IPS DF 6.9 (cell line): Measurements from ENCODE around the gene ZNF598.

Experiments used
- DNase-seq: peaks from one replicate; pipeline ENCODE4 v3.0.0-alpha.2; 2013; ENCODE audit warnings: low read depth, low spot score
- H3K27ac ChIP-seq: one replicate; pipeline ENCODE4 v1.5.1; 2013; ENCODE audit warnings: low read length, control low read depth
- H3K27me3 ChIP-seq: 2 replicates; pipeline ENCODE4 v1.6.1; 2013; ENCODE audit warnings: mild to moderate bottlenecking, low read length; ENCODE audit not compliant: control insufficient read depth, insufficient read depth
- H3K36me3 ChIP-seq: 2 replicates; pipeline ENCODE4 v1.6.1; 2013; ENCODE audit warnings: low read length; ENCODE audit not compliant: control insufficient read depth, insufficient read depth
- H3K4me1 ChIP-seq: 2 replicates; pipeline ENCODE4 v1.6.1; 2013; ENCODE audit warnings: low read length; ENCODE audit not compliant: control insufficient read depth, insufficient read depth
- H3K4me3 ChIP-seq: 2 replicates; pipeline ENCODE4 v1.5.1; 2013; ENCODE audit warnings: mild to moderate bottlenecking, low read length
- H3K9me3 ChIP-seq: 2 replicates; pipeline ENCODE4 v1.6.1; 2013; ENCODE audit warnings: low read length, inconsistent platforms; ENCODE audit not compliant: control insufficient read depth, insufficient read depth
- WGBS: extraction: QIAGEN DNeasy Blood & Tissue Kit; methylation state at CpG from one replicate; pipeline ENCODE4 v1.1.7; 2013; ENCODE audit warnings: mixed read lengths, missing lambda C conversion rate; ENCODE audit not compliant: insufficient read length, insufficient coverage; 5-methylcytosine and 5-hydroxymethylcytosine counted together

The ZNF598 gene

DNA sequence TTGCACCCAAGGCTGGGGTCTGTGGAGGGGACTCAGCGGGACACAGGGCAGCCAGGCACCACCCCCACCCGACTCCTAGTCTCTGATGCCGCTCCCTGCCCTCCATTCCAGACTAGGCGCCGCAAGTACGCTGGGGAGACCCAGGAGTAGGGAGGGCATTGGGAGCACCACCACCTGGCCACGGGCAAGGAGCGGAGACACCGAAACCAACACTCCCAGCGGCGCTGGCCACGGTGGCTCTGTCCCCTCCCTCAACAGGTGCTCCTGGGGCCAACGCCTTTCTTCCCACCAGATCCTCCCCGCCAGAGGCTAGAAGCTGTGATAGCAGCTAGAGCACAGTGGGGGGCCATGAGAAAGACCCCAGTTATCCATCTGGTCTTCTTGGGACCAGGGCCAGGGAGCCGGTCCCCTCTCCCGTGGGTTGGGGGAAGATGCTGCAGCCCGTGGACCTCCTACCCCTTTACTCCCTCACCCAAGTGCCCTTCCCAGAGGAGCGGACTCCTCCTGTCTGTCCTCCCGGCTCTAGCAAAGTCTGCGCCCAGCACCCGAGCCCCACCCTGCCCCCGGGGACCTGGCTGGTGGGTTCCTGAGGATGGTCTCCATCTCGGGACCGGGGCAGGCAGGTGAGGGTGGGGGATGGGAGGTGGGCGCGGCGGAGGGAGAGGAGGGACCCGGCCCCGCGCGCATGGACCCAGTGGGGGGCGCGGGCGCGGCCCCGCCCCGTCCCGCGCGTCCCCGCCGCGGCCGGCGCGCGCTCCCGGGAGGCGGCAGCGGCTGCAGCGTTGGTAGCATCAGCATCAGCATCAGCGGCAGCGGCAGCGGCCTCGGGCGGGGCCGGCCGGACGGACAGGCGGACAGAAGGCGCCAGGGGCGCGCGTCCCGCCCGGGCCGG is 20.2 kb downstream of the ZNF598 start, which contains the start of gene SYNGR3:
Gene SYNGR3 (plus strand): TSS at position 762 of the 892 bp plus-strand sequence. CDS start 133 bp downstream, outside the sequence.
- H3K4me3 ChIP-seq: peak within 1 kb of the TSS; percentile 63
- H3K27me3 ChIP-seq: peaks cover 2% of the 10 kb centered on the region; the same call in 1 of the 2 replicates
- no peak for DNase-seq
- no peaks in the 10 kb centered on the region for H3K9me3 ChIP-seq
- no peak within 1 kb of the TSS for H3K27ac ChIP-seq
- no CpG with 5 or more reads among the region's 67 CpGs for WGBS
- H3K4me1 ChIP-seq: peaks cover 9% of the 10 kb centered on the region
- peaks cover 9% of the 10 kb centered on the region for H3K36me3 ChIP-seq

GRCh38 chr16:1987198-1987597 is 22.4 kb downstream of the ZNF598 start:
- H3K4me1 ChIP-seq: peaks cover 9% of the 10 kb centered on the region
- no CpG with 5 or more reads among the region's 10 CpGs for WGBS
- H3K27ac ChIP-seq: no peak overlapping the region
- H3K9me3 ChIP-seq: no peaks in the 10 kb centered on the region
- no peak overlapping the region for H3K4me3 ChIP-seq
- peaks cover 6% of the 10 kb centered on the region; the same call in 1 of the 2 replicates for H3K27me3 ChIP-seq
- peaks cover 9% of the 10 kb centered on the region for H3K36me3 ChIP-seq
- no peak for DNase-seq

DNA sequence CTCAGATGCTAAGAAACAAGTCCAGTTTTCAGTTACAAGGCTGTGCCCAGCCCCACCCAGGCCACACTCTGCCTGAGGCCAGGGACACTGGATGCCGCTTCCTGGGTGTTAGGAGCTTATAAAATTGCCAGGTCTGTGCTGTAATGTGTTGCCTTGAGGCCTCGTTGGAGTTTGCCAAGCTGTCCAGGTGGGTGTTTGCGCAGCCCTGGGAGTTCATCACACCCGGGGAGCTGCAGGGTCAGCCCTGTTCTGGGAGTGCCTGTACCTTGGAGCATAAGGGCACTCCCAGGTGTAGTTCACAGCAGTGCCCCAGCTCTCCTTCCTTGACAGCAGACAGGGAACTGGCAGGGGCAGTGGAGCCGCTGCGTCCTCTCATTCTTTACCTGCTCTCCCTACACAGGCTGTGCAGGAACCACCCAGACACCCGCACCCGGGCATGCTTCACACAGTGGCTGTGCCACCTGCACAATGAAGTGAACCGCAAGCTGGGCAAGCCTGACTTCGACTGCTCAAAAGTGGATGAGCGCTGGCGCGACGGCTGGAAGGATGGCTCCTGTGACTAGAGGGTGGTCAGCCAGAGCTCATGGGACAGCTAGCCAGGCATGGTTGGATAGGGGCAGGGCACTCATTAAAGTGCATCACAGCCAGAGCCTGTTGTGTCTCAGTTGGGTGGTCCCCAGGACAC is 24.0 kb downstream of the ZNF598 start:
- WGBS: no CpG with 5 or more reads among the region's 14 CpGs
- no peak for DNase-seq
- peaks cover 9% of the 10 kb centered on the region for H3K36me3 ChIP-seq
- H3K4me1 ChIP-seq: peaks cover 6% of the 10 kb centered on the region; the same call in 1 of the 2 replicates
- H3K27ac ChIP-seq: no peak overlapping the region
- H3K4me3 ChIP-seq: no peak overlapping the region
- H3K9me3 ChIP-seq: no peaks in the 10 kb centered on the region
- peaks cover 10% of the 10 kb centered on the region; the same call in 1 of the 2 replicates for H3K27me3 ChIP-seq

GRCh38 chr16:1984347-1985225 is 25.0 kb downstream of the ZNF598 start:
- Histone ChIP-seq H3K9me3 (no peaks in the 10 kb centered on the region), H3K36me3 (peaks cover 9% of the 10 kb centered on the region), H3K4me3 (peak overlapping the region; percentile 68), H3K27ac (no peak overlapping the region), H3K27me3 (peaks cover 11% of the 10 kb centered on the region; the same call in 1 of the 2 replicates), H3K4me1 (peaks cover 7% of the 10 kb centered on the region; the same call in 1 of the 2 replicates)
- no CpG with 5 or more reads among the region's 58 CpGs for WGBS
- no peak for DNase-seq

DNA sequence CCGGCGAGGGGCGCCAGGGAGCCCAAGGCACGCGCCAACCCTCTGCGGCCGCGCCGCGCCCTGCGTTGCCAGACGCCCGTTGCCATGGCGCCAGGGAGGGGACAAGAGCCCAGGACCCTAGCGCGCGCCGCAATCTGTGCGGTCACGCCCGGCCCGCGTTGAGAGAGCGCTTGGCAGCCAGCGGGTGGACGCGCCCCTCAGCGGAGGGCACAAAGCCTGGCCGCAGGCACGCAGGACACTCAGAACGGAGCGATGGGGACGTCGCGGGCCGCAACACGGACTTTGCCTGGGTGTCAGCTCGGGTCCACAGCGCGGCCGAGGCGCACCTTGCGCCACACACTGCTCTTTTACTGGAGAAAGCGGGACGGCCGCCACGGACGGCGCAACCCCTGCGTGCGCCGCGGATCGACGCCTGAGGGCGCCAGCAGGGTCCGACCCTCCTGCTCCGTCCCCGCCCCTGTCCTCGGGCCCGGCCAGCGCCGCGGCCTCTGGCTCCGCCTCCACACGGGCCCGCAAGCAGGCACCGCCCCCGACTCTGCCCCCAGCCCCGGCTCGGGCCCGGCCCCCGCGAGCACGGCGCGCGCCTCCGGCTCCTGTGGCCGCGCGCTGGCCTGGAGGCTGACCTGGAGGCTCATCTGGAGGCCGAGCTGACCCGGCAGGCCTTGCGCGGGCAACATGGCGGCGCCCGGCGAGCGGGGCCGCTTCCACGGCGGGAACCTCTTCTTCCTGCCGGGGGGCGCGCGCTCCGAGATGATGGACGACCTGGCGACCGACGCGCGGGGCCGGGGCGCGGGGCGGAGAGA is 25.9 kb downstream of the ZNF598 start, which contains the start of gene GFER:
Gene GFER (plus strand): TSS at position 650 of the 803 bp plus-strand sequence. CDS start 26 bp downstream, at position 676.
- Histone ChIP-seq H3K9me3 (no peaks in the 10 kb centered on the region), H3K27ac (no peak within 1 kb of the TSS), H3K27me3 (peaks cover 11% of the 10 kb centered on the region; the same call in 1 of the 2 replicates), H3K36me3 (peaks cover 9% of the 10 kb centered on the region), H3K4me3 (peak within 1 kb of the TSS; percentile 68), H3K4me1 (0 out of 2 replicates have a peak, but pooled peaks cover 3% of the 10 kb centered on the region)
- peak; percentile 78 for DNase-seq
- WGBS: no CpG with 5 or more reads among the region's 109 CpGs

GRCh38 chr16:1982991-1983543 is 26.6 kb downstream of the ZNF598 start:
- WGBS: no CpG with 5 or more reads among the region's 19 CpGs
- Histone ChIP-seq H3K27ac (no peak overlapping the region), H3K27me3 (peaks cover 11% of the 10 kb centered on the region; the same call in 1 of the 2 replicates), H3K9me3 (no peaks in the 10 kb centered on the region), H3K36me3 (peaks cover 10% of the 10 kb centered on the region), H3K4me1 (peaks cover 3% of the 10 kb centered on the region; the same call in 1 of the 2 replicates), H3K4me3 (no peak overlapping the region; the same call in 1 of the 2 replicates)
- no peak for DNase-seq

DNA sequence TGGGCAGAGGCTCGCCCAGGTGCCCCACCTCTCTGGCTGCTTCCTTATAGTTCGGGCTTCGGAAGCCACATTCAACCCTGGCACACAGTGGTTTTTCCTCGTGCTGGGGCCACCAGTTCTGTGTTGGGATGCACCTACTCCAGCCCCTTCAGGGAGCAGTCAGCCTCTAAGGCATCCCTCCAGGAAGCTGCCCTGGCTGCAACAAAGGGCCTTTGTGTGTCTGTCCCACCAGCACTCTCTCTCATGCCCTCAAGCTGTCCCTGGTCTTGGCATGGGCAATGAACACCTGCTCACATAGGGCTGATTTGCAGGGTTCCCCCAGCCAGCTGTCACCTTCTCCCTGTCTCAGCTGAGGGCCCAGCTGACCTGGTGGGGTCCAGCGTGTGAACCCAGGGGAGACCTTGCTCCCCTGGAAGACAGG is 27.6 kb downstream of the ZNF598 start:
- Histone ChIP-seq H3K4me3 (no peak overlapping the region), H3K27ac (no peak overlapping the region), H3K36me3 (peaks cover 21% of the 10 kb centered on the region), H3K4me1 (peaks cover 3% of the 10 kb centered on the region; the same call in 1 of the 2 replicates), H3K27me3 (peaks cover 11% of the 10 kb centered on the region; the same call in 1 of the 2 replicates), H3K9me3 (no peaks in the 10 kb centered on the region)
- no CpG with 5 or more reads among the region's 5 CpGs for WGBS
- no peak for DNase-seq

DNA sequence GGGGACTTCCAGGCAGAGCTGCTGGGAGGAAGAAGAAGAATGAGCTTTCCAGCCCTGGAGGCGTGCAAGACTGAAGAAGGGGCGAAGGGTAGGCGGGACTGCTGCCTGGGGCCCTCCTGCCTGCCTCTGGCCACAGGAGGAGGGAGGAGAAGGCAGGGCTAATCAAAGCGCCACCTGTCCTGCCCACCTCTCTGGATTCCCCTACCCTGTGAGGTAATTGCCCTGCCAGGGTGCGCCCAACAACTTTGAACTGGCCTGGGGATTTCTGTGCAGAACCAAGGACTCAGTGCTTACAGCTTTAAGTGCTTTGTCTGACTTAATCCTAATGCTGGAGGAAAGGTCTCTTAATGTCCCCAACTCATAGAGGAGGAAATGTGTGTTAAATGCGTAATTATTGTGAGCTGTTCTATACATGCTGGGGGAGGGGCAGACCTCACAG is 28.2 kb downstream of the ZNF598 start, which contains the start of gene NOXO1:
Gene NOXO1 (minus strand): TSS at position 72 of the 439 bp plus-strand sequence. CDS start 290 bp downstream, outside the sequence.
- Histone ChIP-seq H3K4me3 (peak within 1 kb of the TSS; percentile 25; the same call in 1 of the 2 replicates), H3K9me3 (no peaks in the 10 kb centered on the region), H3K27ac (no peak within 1 kb of the TSS), H3K4me1 (peaks cover 3% of the 10 kb centered on the region; the same call in 1 of the 2 replicates), H3K36me3 (peaks cover 26% of the 10 kb centered on the region), H3K27me3 (peaks cover 11% of the 10 kb centered on the region; the same call in 1 of the 2 replicates)
- no peak for DNase-seq
- no CpG with 5 or more reads among the region's 6 CpGs for WGBS

GRCh38 chr16:1980770-1981087 is 28.9 kb downstream of the ZNF598 start:
- Histone ChIP-seq H3K27ac (no peak overlapping the region), H3K27me3 (peaks cover 11% of the 10 kb centered on the region; the same call in 1 of the 2 replicates), H3K4me1 (peaks cover 3% of the 10 kb centered on the region; the same call in 1 of the 2 replicates), H3K9me3 (no peaks in the 10 kb centered on the region), H3K36me3 (peaks cover 28% of the 10 kb centered on the region), H3K4me3 (no peak overlapping the region)
- no CpG with 5 or more reads among the region's 16 CpGs for WGBS
- DNase-seq: no peak
